Tibial nerve (tissue), 4 donors: ENCODE results near the gene SHC2.

ENCODE experiments used
- EP300 ChIP-seq, 2 donors: sonication (generic); formaldehyde crosslinking; IDR thresholded peaks; one replicate each; pipeline ENCODE4 v1.6.1; 2017; ENCODE audit warnings: antibody characterized with exemption in 2 of 2, mild to moderate bottlenecking in 1 of 2
- POLR2A ChIP-seq, 2 donors: fragments of 450-650 bp; IDR thresholded peaks; one replicate each; pipeline ENCODE4 v1.6.1; 2017; ENCODE audit warnings: antibody characterized with exemption in 2 of 2, mild to moderate bottlenecking in 2 of 2, moderate library complexity in 2 of 2
- TF ChIP-seq, protein P1 (sequence below), 5 experiments: fragments of 200-600 bp in 3 of 5; fragments of 450-650 bp in 2 of 5; sonication (generic) in 3 of 5; IDR thresholded peaks; one replicate each; pipeline ENCODE4 v1.5.1; 2016 to 2019; ENCODE audit warnings: antibody characterized with exemption in 5 of 5, mild to moderate bottlenecking in 3 of 5, moderate library complexity in 2 of 5

DNA sequence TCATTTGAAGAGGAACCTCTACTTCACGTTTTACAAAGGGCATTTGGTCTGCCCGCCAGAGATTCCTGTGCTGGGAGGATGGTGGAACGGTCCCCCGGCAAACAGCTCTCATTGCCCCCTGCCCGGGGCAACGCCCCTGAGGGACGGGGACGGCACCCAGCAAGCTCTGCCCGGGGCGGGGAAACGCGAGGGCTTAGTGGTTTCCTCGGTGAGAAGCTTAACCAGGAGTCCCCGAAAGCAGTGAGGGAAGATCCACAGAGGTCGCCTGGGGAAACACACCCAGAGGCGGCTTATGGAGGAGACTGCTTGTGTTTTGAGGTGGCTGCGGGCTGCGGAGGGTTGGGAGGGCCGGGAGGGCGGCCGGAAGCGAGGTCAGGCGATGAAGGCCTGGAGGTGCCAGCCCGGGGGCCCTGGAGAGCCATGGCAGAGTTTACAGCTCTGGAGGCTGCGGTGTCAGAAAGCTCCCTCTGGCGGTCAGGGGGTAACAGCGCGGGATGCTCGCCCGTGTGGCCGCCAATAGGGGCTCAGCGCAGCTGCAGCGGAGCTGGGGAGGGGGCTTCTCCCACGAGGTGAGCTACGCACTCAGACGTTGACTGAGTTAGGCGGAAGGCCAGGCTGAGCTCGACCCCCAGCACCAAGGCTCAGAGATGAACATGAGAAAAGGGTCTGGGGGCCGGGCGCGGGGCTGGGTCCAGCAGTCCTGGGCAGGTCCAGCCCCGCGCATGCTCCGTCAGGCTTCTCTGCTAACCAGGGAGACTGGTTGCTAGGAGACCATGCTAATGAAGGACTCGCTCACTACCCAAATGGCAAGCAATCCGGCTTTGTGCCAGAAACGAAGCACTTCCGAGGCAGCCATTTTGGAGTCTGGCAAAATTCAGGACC lies 45.8 kb upstream of the SHC2 start:
- TF ChIP-seq, protein P1, sequence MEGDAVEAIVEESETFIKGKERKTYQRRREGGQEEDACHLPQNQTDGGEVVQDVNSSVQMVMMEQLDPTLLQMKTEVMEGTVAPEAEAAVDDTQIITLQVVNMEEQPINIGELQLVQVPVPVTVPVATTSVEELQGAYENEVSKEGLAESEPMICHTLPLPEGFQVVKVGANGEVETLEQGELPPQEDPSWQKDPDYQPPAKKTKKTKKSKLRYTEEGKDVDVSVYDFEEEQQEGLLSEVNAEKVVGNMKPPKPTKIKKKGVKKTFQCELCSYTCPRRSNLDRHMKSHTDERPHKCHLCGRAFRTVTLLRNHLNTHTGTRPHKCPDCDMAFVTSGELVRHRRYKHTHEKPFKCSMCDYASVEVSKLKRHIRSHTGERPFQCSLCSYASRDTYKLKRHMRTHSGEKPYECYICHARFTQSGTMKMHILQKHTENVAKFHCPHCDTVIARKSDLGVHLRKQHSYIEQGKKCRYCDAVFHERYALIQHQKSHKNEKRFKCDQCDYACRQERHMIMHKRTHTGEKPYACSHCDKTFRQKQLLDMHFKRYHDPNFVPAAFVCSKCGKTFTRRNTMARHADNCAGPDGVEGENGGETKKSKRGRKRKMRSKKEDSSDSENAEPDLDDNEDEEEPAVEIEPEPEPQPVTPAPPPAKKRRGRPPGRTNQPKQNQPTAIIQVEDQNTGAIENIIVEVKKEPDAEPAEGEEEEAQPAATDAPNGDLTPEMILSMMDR (IDR thresholded peaks at IDR 0.05): peak; percentile 91 to 99 (median 97)
- TF ChIP-seq POLR2A (IDR thresholded peaks at IDR 0.05) (peak in 1 of 2 donors; percentile 18), EP300 (IDR thresholded peaks at IDR 0.05) (no peak)
